Smooth muscle cell (in vitro differentiated cells): ENCODE results near the gene TMEM30A. TPM values are rescaled to one million over a fixed set of nuclear protein-coding genes. Genes with fewer than 3 reads are reported as not detected.

Source experiments
- DNase-seq: peaks from one replicate; lab custom pipeline; 2025; ENCODE audit not compliant: unreplicated experiment; lab: John Stamatoyannopoulos, UW
- H2AFZ ChIP-seq: fragments of 200-600 bp; sonication (generic); 2 replicates; pipeline ENCODE4 v1.6.0; 2016; ENCODE audit warnings: antibody characterized with exemption, low read depth, mild to moderate bottlenecking
- H3F3A ChIP-seq: fragments of 200-600 bp; sonication (generic); 2 replicates; pipeline ENCODE4 v1.6.0; 2017; ENCODE audit warnings: antibody characterized with exemption, low read depth
- H3K27ac ChIP-seq: fragments of 200-600 bp; sonication (generic); 2 replicates; pipeline ENCODE4 v1.5.1; 2016; ENCODE audit warnings: low read depth, mild to moderate bottlenecking
- H3K27me3 ChIP-seq: fragments of 200-600 bp; sonication (generic); 2 replicates; pipeline ENCODE4 v1.6.1; 2016; ENCODE audit warnings: low read depth, mild to moderate bottlenecking
- H3K36me3 ChIP-seq: fragments of 200-600 bp; sonication (generic); 2 replicates; pipeline ENCODE4 v1.5.1; 2016; ENCODE audit warnings: low read depth
- H3K4me1 ChIP-seq: fragments of 200-600 bp; sonication (generic); 2 replicates; pipeline ENCODE4 v1.5.1; 2016; ENCODE audit warnings: low read depth
- H3K4me2 ChIP-seq: fragments of 200-600 bp; sonication (generic); 2 replicates; pipeline ENCODE4 v1.6.0; 2016; ENCODE audit warnings: mild to moderate bottlenecking
- H3K4me3 ChIP-seq: fragments of 200-600 bp; sonication (generic); 2 replicates; pipeline ENCODE4 v1.5.1; 2016; ENCODE audit warnings: mild to moderate bottlenecking
- H3K79me2 ChIP-seq: fragments of 200-600 bp; sonication (generic); 2 replicates; pipeline ENCODE4 v1.6.0; 2016; ENCODE audit warnings: low read depth, mild to moderate bottlenecking
- H3K9ac ChIP-seq: fragments of 200-600 bp; sonication (generic); 2 replicates; pipeline ENCODE4 v1.6.0; 2016; ENCODE audit warnings: low read depth
- H3K9me3 ChIP-seq: fragments of 200-600 bp; sonication (generic); replicated peaks from 2 replicates; pipeline ENCODE4 v1.5.1; 2016; ENCODE audit warnings: low read depth
- H4K20me1 ChIP-seq: fragments of 200-600 bp; sonication (generic); 2 replicates; pipeline ENCODE4 v1.6.0; 2016; ENCODE audit warnings: low read depth
- WGBS: methylation state at CpG from one replicate; pipeline ENCODE4 v1.1.7; 2016; ENCODE audit warnings: low lambda C conversion rate; 5-methylcytosine and 5-hydroxymethylcytosine counted together
- polyA plus RNA-seq: library from polyadenylated mRNA; unstranded; fragments of >200 nt; fragmentation: Nextera tagmentation; extraction: Ambion mirVana; gene quantifications from 2 replicates; pipeline ENCODE4 v1.2.1, GENCODE V29; 2016
- total RNA-seq: library from RNA; depleted of rRNA; stranded (reverse); fragments of >200 nt; gene quantifications from 2 replicates; pipeline ENCODE4 v1.2.3, GENCODE V29; 2014
- TF ChIP-seq, protein P1 (sequence below): fragments of 200-600 bp; sonication (generic); IDR thresholded peaks from 2 replicates; pipeline ENCODE4 v1.5.1; 2017; ENCODE audit warnings: borderline replicate concordance, mild to moderate bottlenecking, antibody characterized with exemption; ENCODE audit not compliant: insufficient read depth, poor library complexity, severe bottlenecking

Gene TMEM30A
- total and polyA plus RNA-seq, 2 experiments from 2014 or later, result 110 to 230 TPM

DNA sequence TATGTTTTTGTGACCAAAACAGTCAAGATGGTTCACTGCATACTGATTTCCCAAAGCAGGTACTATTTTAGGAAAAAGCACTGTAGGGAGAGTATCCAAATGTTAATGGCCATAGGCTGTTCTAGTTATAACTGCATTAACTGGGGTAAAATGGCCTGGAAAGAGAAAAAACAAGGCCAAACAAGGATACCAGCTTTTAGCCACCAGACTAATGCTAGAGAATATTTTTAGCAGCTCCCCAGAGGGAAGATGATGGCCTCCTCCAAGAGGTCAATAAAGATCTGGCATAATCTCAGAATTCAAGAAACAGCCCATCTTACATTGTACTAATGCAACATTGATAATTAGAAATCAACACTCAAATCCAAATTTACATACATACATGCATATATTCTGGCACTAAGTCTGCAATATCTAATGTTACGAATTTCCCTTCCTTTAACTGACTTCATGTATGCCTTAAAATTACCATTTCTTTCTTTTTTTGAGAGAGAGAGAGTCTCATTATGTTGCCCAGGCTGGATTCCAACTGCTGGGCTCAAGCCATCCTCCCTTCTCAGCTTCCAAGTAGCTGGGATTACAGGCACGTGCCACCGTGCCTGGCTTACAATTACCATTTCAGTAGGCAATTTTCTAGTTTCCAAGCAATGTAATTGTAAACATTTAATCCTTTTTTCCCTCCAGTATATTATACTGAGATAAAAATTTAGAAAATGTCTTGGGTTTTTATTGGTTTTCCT is 50.3 kb downstream of the TMEM30A start:
- peaks cover 5% of the 10 kb centered on the region for H3F3A ChIP-seq
- H3K9me3 ChIP-seq, result no peaks in the 10 kb centered on the region
- 87% methylated on average over 3 of the region's 3 CpGs for WGBS
- TF ChIP-seq, protein P1, sequence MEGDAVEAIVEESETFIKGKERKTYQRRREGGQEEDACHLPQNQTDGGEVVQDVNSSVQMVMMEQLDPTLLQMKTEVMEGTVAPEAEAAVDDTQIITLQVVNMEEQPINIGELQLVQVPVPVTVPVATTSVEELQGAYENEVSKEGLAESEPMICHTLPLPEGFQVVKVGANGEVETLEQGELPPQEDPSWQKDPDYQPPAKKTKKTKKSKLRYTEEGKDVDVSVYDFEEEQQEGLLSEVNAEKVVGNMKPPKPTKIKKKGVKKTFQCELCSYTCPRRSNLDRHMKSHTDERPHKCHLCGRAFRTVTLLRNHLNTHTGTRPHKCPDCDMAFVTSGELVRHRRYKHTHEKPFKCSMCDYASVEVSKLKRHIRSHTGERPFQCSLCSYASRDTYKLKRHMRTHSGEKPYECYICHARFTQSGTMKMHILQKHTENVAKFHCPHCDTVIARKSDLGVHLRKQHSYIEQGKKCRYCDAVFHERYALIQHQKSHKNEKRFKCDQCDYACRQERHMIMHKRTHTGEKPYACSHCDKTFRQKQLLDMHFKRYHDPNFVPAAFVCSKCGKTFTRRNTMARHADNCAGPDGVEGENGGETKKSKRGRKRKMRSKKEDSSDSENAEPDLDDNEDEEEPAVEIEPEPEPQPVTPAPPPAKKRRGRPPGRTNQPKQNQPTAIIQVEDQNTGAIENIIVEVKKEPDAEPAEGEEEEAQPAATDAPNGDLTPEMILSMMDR, result no peak
- H3K4me3 ChIP-seq, result no peak overlapping the region
- no peak overlapping the region for H3K4me2 ChIP-seq
- no peak for DNase-seq
- no peak overlapping the region for H2AFZ ChIP-seq
- peaks cover 10% of the 10 kb centered on the region for H3K36me3 ChIP-seq
- no peaks in the 10 kb centered on the region for H3K27me3 ChIP-seq
- no peaks in the 10 kb centered on the region for H3K4me1 ChIP-seq
- no peak overlapping the region for H3K27ac ChIP-seq
- H3K79me2 ChIP-seq, result peaks cover 4% of the 10 kb centered on the region
- peaks cover 6% of the 10 kb centered on the region for H4K20me1 ChIP-seq
- no peak overlapping the region for H3K9ac ChIP-seq

DNA sequence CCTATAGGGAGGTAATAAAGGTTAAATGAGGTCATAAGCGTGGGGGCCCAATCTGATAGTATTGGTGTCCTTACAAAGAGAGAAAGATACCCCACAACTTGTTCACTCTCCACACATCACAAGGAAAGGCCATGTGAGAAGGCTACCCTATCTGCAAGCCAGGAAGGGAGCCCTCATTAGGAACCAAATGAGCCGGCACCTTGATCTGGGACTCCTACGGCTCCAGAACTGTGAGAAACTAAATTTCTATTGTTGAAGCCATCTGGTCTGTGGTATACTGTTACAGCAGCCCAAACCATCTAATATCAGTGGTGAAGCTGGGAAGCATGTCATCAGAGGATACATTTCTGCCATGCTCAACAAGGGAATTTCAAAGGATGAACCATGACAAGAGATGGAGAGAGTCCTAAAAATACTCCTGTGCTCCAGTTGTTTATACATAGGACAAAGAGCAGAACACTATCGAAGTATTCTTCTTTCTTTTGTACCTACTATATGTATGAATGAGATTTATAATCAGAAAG is 51.4 kb downstream of the TMEM30A start:
- no peak for DNase-seq
- H3K4me2 ChIP-seq, result no peak overlapping the region
- H3F3A ChIP-seq, result peaks cover 5% of the 10 kb centered on the region

GRCh38 chr6:75230484-75231325 is 53.9 kb downstream of the TMEM30A start:
- no peaks in the 10 kb centered on the region for H3K4me1 ChIP-seq
- H3K4me3 ChIP-seq, result peak overlapping the region; percentile 28
- H3K36me3 ChIP-seq, result no peaks in the 10 kb centered on the region
- H3K9me3 ChIP-seq, result no peaks in the 10 kb centered on the region
- H3K27ac ChIP-seq, result no peak overlapping the region
- peak overlapping the region; percentile 85 for H3K4me2 ChIP-seq
- no peak overlapping the region for H2AFZ ChIP-seq
- no peaks in the 10 kb centered on the region for H4K20me1 ChIP-seq
- 47% methylated on average over 10 of the region's 10 CpGs for WGBS
- no peak overlapping the region for H3K9ac ChIP-seq
- no peaks in the 10 kb centered on the region for H3F3A ChIP-seq
- no peak for DNase-seq
- TF ChIP-seq, protein P1, result peak; percentile 57
- H3K79me2 ChIP-seq, result no peaks in the 10 kb centered on the region
- H3K27me3 ChIP-seq, result no peaks in the 10 kb centered on the region

More for the DNA sequence above, 51.4 kb downstream of the TMEM30A start:
- H3K79me2 ChIP-seq, result no peaks in the 10 kb centered on the region
- H3K27ac ChIP-seq, result no peak overlapping the region
- no peak overlapping the region for H3K9ac ChIP-seq
- TF ChIP-seq, protein P1, result no peak
- no peaks in the 10 kb centered on the region for H3K4me1 ChIP-seq
- WGBS, result 92% methylated on average over 4 of the region's 4 CpGs
- no peak overlapping the region for H3K4me3 ChIP-seq
- H2AFZ ChIP-seq, result no peak overlapping the region
- peaks cover 4% of the 10 kb centered on the region for H3K36me3 ChIP-seq
- H4K20me1 ChIP-seq, result no peaks in the 10 kb centered on the region
- H3K27me3 ChIP-seq, result no peaks in the 10 kb centered on the region
- H3K9me3 ChIP-seq, result no peaks in the 10 kb centered on the region
